Peyer's patch (tissue), 4 donors: Measurements from ENCODE around the gene DISP3.

Experiments
- POLR2A ChIP-seq, 2 donors: fragments of 450-650 bp; IDR thresholded peaks; one replicate each; pipeline ENCODE4 v1.5.1; 2017; ENCODE audit warnings: antibody characterized with exemption in 2 of 2, mild to moderate bottlenecking in 2 of 2, moderate library complexity in 2 of 2
- TF ChIP-seq, protein P1 (sequence below), 6 experiments: fragments of 450-650 bp in 4 of 6; fragments of 200-600 bp in 2 of 6; sonication (generic) in 1 of 6; IDR thresholded peaks; one replicate each; pipeline ENCODE4 v1.5.1; 2017 to 2019; ENCODE audit warnings: antibody characterized with exemption in 6 of 6, mild to moderate bottlenecking in 3 of 6, moderate library complexity in 1 of 6

DNA sequence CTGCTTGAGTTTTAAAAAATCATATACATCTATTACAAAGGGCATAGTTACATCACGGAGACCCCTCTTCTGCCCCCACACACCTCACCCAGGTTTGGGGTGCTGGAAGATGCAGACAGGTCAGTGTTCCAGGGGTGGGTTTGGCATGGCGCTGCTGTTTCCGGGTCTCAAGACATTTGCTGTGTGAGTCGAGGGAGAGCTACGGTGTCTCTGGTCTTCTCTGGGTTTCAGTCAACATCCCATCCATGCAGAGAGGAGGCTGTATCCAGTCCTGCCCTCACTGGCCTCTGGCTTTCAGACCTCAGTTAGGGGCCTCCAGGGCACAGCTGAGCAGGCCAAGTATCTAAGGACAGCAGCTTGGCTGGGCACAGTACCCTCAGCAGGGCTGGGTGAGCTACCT, 28.6 kb upstream of the DISP3 start:
- TF ChIP-seq, protein P1, sequence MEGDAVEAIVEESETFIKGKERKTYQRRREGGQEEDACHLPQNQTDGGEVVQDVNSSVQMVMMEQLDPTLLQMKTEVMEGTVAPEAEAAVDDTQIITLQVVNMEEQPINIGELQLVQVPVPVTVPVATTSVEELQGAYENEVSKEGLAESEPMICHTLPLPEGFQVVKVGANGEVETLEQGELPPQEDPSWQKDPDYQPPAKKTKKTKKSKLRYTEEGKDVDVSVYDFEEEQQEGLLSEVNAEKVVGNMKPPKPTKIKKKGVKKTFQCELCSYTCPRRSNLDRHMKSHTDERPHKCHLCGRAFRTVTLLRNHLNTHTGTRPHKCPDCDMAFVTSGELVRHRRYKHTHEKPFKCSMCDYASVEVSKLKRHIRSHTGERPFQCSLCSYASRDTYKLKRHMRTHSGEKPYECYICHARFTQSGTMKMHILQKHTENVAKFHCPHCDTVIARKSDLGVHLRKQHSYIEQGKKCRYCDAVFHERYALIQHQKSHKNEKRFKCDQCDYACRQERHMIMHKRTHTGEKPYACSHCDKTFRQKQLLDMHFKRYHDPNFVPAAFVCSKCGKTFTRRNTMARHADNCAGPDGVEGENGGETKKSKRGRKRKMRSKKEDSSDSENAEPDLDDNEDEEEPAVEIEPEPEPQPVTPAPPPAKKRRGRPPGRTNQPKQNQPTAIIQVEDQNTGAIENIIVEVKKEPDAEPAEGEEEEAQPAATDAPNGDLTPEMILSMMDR (IDR thresholded peaks at IDR 0.05) = no peak
- no peak for TF ChIP-seq POLR2A (IDR thresholded peaks at IDR 0.05)
